Lung (tissue), 12 donors: Measurements from ENCODE around the gene BSDC1. TPM values are rescaled to one million over a fixed set of nuclear protein-coding genes. Genes with fewer than 3 reads are reported as not detected.

ENCODE experiments used
- ATAC-seq: fragments of 200-7000 bp; cut with Tn5 transposase; one replicate; pipeline ENCODE4 v1.9.1; 2020; ENCODE audit warnings: moderate number of reproducible peaks; ENCODE audit not compliant: insufficient read depth, low FRiP score
- DNase-seq, 3 donors: peaks; one replicate each; pipeline ENCODE4 v3.0.0-alpha.2; 2013 to 2017
- H3K27ac ChIP-seq, 2 donors: one replicate each; pipeline ENCODE4 v1.5.1; 2013; ENCODE audit warnings: mild to moderate bottlenecking in 2 of 2, moderate library complexity in 2 of 2, control low read depth in 1 of 2, inconsistent platforms in 1 of 2, low read depth in 1 of 2, low read length in 1 of 2
- H3K27me3 ChIP-seq, 3 donors: one replicate each; pipeline ENCODE4 v1.5.1; 2013; ENCODE audit warnings: low read length in 2 of 3; ENCODE audit not compliant: control insufficient read depth in 3 of 3, insufficient read depth in 3 of 3
- H3K36me3 ChIP-seq, 4 donors: one replicate each; pipeline ENCODE4 v1.5.1; 2013; ENCODE audit warnings: low read length in 4 of 4, mild to moderate bottlenecking in 1 of 4, moderate library complexity in 1 of 4; ENCODE audit not compliant: control insufficient read depth in 4 of 4, insufficient read depth in 4 of 4
- H3K4me1 ChIP-seq, 5 donors: one replicate each; pipeline ENCODE4 v1.5.1; 2013; ENCODE audit warnings: low read length in 5 of 5, mild to moderate bottlenecking in 2 of 5, moderate library complexity in 1 of 5; ENCODE audit not compliant: control insufficient read depth in 5 of 5, insufficient read depth in 5 of 5
- H3K4me3 ChIP-seq: one replicate; pipeline ENCODE4 v1.5.1; 2013; ENCODE audit warnings: mild to moderate bottlenecking, control low read depth, moderate library complexity
- H3K9ac ChIP-seq, 2 donors: one replicate each; pipeline ENCODE4 v1.5.1; 2013; ENCODE audit warnings: low read length in 2 of 2, control low read depth in 1 of 2; ENCODE audit not compliant: insufficient read depth in 1 of 2
- H3K9me3 ChIP-seq, 4 donors: one replicate each; pipeline ENCODE4 v1.5.1; 2013; ENCODE audit warnings: low read length in 3 of 4, mild to moderate bottlenecking in 1 of 4, moderate library complexity in 1 of 4; ENCODE audit not compliant: control insufficient read depth in 4 of 4, insufficient read depth in 3 of 4
- CTCF ChIP-seq: IDR thresholded peaks from 2 replicates; pipeline ENCODE4 v1.5.1; 2012; ENCODE audit warnings: mild to moderate bottlenecking; ENCODE audit errors: control extremely low read depth, extremely low read depth
- WGBS, 2 donors: extraction: QIAGEN DNeasy Blood & Tissue Kit; methylation state at CpG; one replicate each; pipeline ENCODE4 v1.1.7; 2013; 5-methylcytosine and 5-hydroxymethylcytosine counted together
- polyA plus RNA-seq, 2 donors: library from polyadenylated mRNA; stranded (reverse); fragments of 200-250 nt; gene quantifications; one replicate each; pipeline ENCODE4 v1.2.1, GENCODE V29; 2013
- total RNA-seq, 2 donors: library from RNA; depleted of rRNA in 1 of 2; stranded (reverse); fragments of >200 nt in 1 of 2; gene quantifications; one replicate each; pipeline ENCODE4 v1.2.1, GENCODE V29; 2014 to 2021
- donor health status: control.
- donor health status: control.
- donor health status: Bipolar disorder and iron deficiency.
- donor health status: healthy.
- donor health status: DM: yes; HTN: yes; CAD: no.

Gene BSDC1
- total and polyA plus RNA-seq, 4 donors = 32.8 to 80.5 (median 48.3) TPM

GRCh38 chr1:32318127-32318869 is 75.9 kb downstream of the BSDC1 start:
- WGBS, 2 donors = 96 to 97% methylated on average over 10 of the region's 10 CpGs
- H3K36me3 ChIP-seq = peaks cover 8 to 22% (median 17%) of the 10 kb centered on the region in 4 donors
- peaks cover 0 to 5% (median 0%) of the 10 kb centered on the region in 5 donors for H3K4me1 ChIP-seq

GRCh38 chr1:32316903-32317277 is 77.4 kb downstream of the BSDC1 start:
- Histone ChIP-seq H3K4me3 (no peak overlapping the region), H3K4me1 (peaks cover 0 to 5% (median 0%) of the 10 kb centered on the region in 5 donors), H3K9ac (no peak overlapping the region), H3K36me3 (peaks cover 8 to 22% (median 15%) of the 10 kb centered on the region in 4 donors), H3K27ac (no peak overlapping the region), H3K27me3 (no peaks in the 10 kb centered on the region), H3K9me3 (no peaks in the 10 kb centered on the region)
- DNase-seq (no peak), ATAC-seq (no peak)
- TF ChIP-seq CTCF = no peak
- 85 to 87% methylated on average over 3 of the region's 3 CpGs for WGBS, 2 donors

More at GRCh38 chr1:32318127-32318869, 75.9 kb downstream of the BSDC1 start:
- H3K9me3 ChIP-seq = no peaks in the 10 kb centered on the region
- H3K9ac ChIP-seq = no peak overlapping the region
- H3K27ac ChIP-seq = no peak overlapping the region
- H3K4me3 ChIP-seq = no peak overlapping the region
- ATAC-seq (no peak), DNase-seq (no peak)
- TF ChIP-seq CTCF = no peak
- H3K27me3 ChIP-seq = no peaks in the 10 kb centered on the region

Other genes with a start within 250 kb of the BSDC1 start
- 10 to 100 TPM; 39.1 to 55.6 TPM for gene TXLNA, start 214.8 kb downstream of the BSDC1 start, total RNA-seq
- 10 to 100 TPM; 22.2 to 22.8 TPM for gene TXLNA, start 214.8 kb downstream of the BSDC1 start, polyA plus RNA-seq
- gene CCDC28B, start 193.8 kb downstream of the BSDC1 start, total RNA-seq = 10 to 100 TPM in 1 of 2 donors, 1 to 10 TPM in 1; 4.4 to 12.5 TPM
- gene CCDC28B, start 193.8 kb downstream of the BSDC1 start, polyA plus RNA-seq = 1 to 10 TPM; 5.6 to 5.8 TPM
- gene IQCC, start 188.8 kb downstream of the BSDC1 start, total RNA-seq = 1 to 10 TPM; 2.4 to 3.8 TPM
- gene IQCC, start 188.8 kb downstream of the BSDC1 start, polyA plus RNA-seq = 1 to 10 TPM; 1.6 to 2.5 TPM
- gene DCDC2B, start 185.4 kb downstream of the BSDC1 start, total RNA-seq = 1 to 10 TPM; 7.2 to 10.0 TPM
- gene DCDC2B, start 185.4 kb downstream of the BSDC1 start, polyA plus RNA-seq = 1 to 10 TPM; 3.5 to 4.3 TPM
- 10 to 100 TPM; 29.8 to 30.2 TPM for gene TMEM234, start 172.1 kb downstream of the BSDC1 start, total RNA-seq
- 10 to 100 TPM; 17.1 to 17.5 TPM for gene TMEM234, start 172.1 kb downstream of the BSDC1 start, polyA plus RNA-seq
- 100 to 1,000 TPM in 1 of 2 donors, 10 to 100 TPM in 1; 81.0 to 153 TPM for gene EIF3I, start 172.0 kb downstream of the BSDC1 start, total RNA-seq
- gene EIF3I, start 172.0 kb downstream of the BSDC1 start, polyA plus RNA-seq = 100 to 1,000 TPM; 218 to 255 TPM
- 1 to 10 TPM; 2.6 to 5.4 TPM for gene FAM167B, start 147.2 kb downstream of the BSDC1 start, total RNA-seq
- gene FAM167B, start 147.2 kb downstream of the BSDC1 start, polyA plus RNA-seq = 10 to 100 TPM in 1 of 2 donors, 1 to 10 TPM in 1; 5.9 to 30.5 TPM
- gene LCK, start 143.2 kb downstream of the BSDC1 start, total RNA-seq = 1 to 10 TPM; 3.5 to 8.9 TPM
- 1 to 10 TPM; 2.4 to 5.0 TPM for gene LCK, start 143.2 kb downstream of the BSDC1 start, polyA plus RNA-seq
- gene HDAC1, start 102.4 kb downstream of the BSDC1 start, total RNA-seq = 10 to 100 TPM; 66.2 to 90.4 TPM
- 10 to 100 TPM; 47.3 to 78.8 TPM for gene HDAC1, start 102.4 kb downstream of the BSDC1 start, polyA plus RNA-seq
- 10 to 100 TPM; 37.9 to 78.4 TPM for gene MARCKSL1, start 58.2 kb downstream of the BSDC1 start, total RNA-seq
- gene MARCKSL1, start 58.2 kb downstream of the BSDC1 start, polyA plus RNA-seq = 10 to 100 TPM; 28.4 to 41.2 TPM
- gene FAM229A, start 32.0 kb downstream of the BSDC1 start, total RNA-seq = 1 to 10 TPM; 2.2 to 7.0 TPM
- gene FAM229A, start 32.0 kb downstream of the BSDC1 start, polyA plus RNA-seq = 1 to 10 TPM; 3.2 to 7.2 TPM
- 1 to 10 TPM in 1 of 2 donors, under 1 TPM in 1; 0.46 to 1.4 TPM for gene TSSK3, start 31.9 kb downstream of the BSDC1 start, total RNA-seq
- gene TSSK3, start 31.9 kb downstream of the BSDC1 start, polyA plus RNA-seq = 1 to 10 TPM in 1 of 2 donors, under 1 TPM in 1; 0.37 to 1.0 TPM
- gene ZBTB8B, start 70.6 kb upstream of the BSDC1 start, total RNA-seq = under 1 TPM; 0.03 to 0.09 TPM
- gene ZBTB8B, start 70.6 kb upstream of the BSDC1 start, polyA plus RNA-seq = under 1 TPM; under 0.01 to 0.02 TPM
- gene ZBTB8A, start 145.0 kb upstream of the BSDC1 start, total RNA-seq = 10 to 100 TPM in 1 of 2 donors, 1 to 10 TPM in 1; 8.4 to 13.9 TPM
- 1 to 10 TPM; 2.7 to 2.9 TPM for gene ZBTB8A, start 145.0 kb upstream of the BSDC1 start, polyA plus RNA-seq